H9 (cell line): ENCODE results near the gene SV2A. TPM values are rescaled to one million over a fixed set of nuclear protein-coding genes. Genes with fewer than 3 reads are reported as not detected.
"Not testable (repeated sequence)": the region's sequence is repeated elsewhere in the genome, so short reads cannot be mapped to it uniquely, and the experiment has no call there.

Experiments used
- DNase-seq: peaks from one replicate; pipeline ENCODE4 v3.0.0-alpha.2; 2017
- H2AFZ ChIP-seq: one replicate; pipeline ENCODE4 v1.6.1; 2013; ENCODE audit warnings: mild to moderate bottlenecking, low read length, control low read depth, moderate library complexity
- H2AK5ac ChIP-seq: 2 replicates; pipeline ENCODE4 v1.6.1; 2013; ENCODE audit warnings: low read length, control low read depth, mixed read lengths; ENCODE audit not compliant: insufficient read length
- H2BK120ac ChIP-seq: one replicate; pipeline ENCODE4 v1.6.1; 2013; ENCODE audit warnings: low read depth, mild to moderate bottlenecking, low read length, control low read depth, inconsistent platforms; ENCODE audit not compliant: poor library complexity, severe bottlenecking
- H2BK12ac ChIP-seq: 2 replicates; pipeline ENCODE4 v1.6.1; 2013; ENCODE audit warnings: low read length, control low read depth, mixed read lengths, low read depth; ENCODE audit not compliant: insufficient read length
- H2BK15ac ChIP-seq: 2 replicates; pipeline ENCODE4 v1.6.1; 2013; ENCODE audit warnings: low read depth, low read length, control low read depth
- H2BK20ac ChIP-seq: one replicate; pipeline ENCODE4 v1.6.1; 2013; ENCODE audit warnings: low read depth, mild to moderate bottlenecking, low read length, control low read depth, inconsistent platforms; ENCODE audit not compliant: poor library complexity, severe bottlenecking
- H2BK5ac ChIP-seq: 2 replicates; pipeline ENCODE4 v1.6.1; 2013; ENCODE audit warnings: low read length, control low read depth, mixed read lengths; ENCODE audit not compliant: insufficient read length
- H3K14ac ChIP-seq: 2 replicates; pipeline ENCODE4 v1.6.1; 2013; ENCODE audit warnings: low read length, control low read depth; ENCODE audit not compliant: insufficient read depth
- H3K18ac ChIP-seq: 2 replicates; pipeline ENCODE4 v1.6.1; 2013; ENCODE audit warnings: low read depth, mild to moderate bottlenecking, mixed read lengths, low read length, control low read depth; ENCODE audit not compliant: insufficient read length
- H3K23ac ChIP-seq: 2 replicates; pipeline ENCODE4 v1.6.1; 2013; ENCODE audit warnings: low read length, control low read depth, mixed read lengths, low read depth; ENCODE audit not compliant: insufficient read length
- H3K23me2 ChIP-seq: 2 replicates; pipeline ENCODE4 v1.6.1; 2013; ENCODE audit warnings: low read depth, mild to moderate bottlenecking, mixed read lengths, low read length, control low read depth; ENCODE audit not compliant: insufficient read length, poor library complexity, severe bottlenecking
- H3K27ac ChIP-seq: 2 replicates; pipeline ENCODE4 v1.5.1; 2013; ENCODE audit warnings: low read length, control low read depth, mixed read lengths, low read depth; ENCODE audit not compliant: insufficient read length
- H3K27me3 ChIP-seq: 2 replicates; pipeline ENCODE4 v1.6.1; 2013; ENCODE audit warnings: low read length, control low read depth, inconsistent platforms; ENCODE audit not compliant: insufficient read depth
- H3K4ac ChIP-seq: 2 replicates; pipeline ENCODE4 v1.6.1; 2013; ENCODE audit warnings: low read depth, mild to moderate bottlenecking, control low read depth, inconsistent platforms, low read length, moderate library complexity
- H3K4me1 ChIP-seq: 2 replicates; pipeline ENCODE4 v1.6.1; 2013; ENCODE audit warnings: low read length, control low read depth, inconsistent platforms; ENCODE audit not compliant: insufficient read depth
- H3K4me2 ChIP-seq: 2 replicates; pipeline ENCODE4 v1.6.1; 2013; ENCODE audit warnings: low read length, control low read depth, mixed read lengths; ENCODE audit not compliant: insufficient read length, insufficient read depth
- H3K56ac ChIP-seq: 2 replicates; pipeline ENCODE4 v1.6.1; 2013; ENCODE audit warnings: low read depth, mild to moderate bottlenecking, mixed read lengths, low read length, control low read depth; ENCODE audit not compliant: insufficient read length
- H3K79me1 ChIP-seq: 2 replicates; pipeline ENCODE4 v1.6.1; 2013; ENCODE audit warnings: low read depth, mild to moderate bottlenecking, moderate library complexity, low read length, control low read depth, inconsistent platforms; ENCODE audit not compliant: insufficient read depth, poor library complexity, severe bottlenecking
- H3K79me2 ChIP-seq: 2 replicates; pipeline ENCODE4 v1.6.1; 2013; ENCODE audit warnings: low read length, control low read depth, inconsistent platforms; ENCODE audit not compliant: insufficient read depth
- H3K9ac ChIP-seq: 2 replicates; pipeline ENCODE4 v1.6.1; 2013; ENCODE audit warnings: low read length, control low read depth, mixed read lengths; ENCODE audit not compliant: insufficient read length; ENCODE audit errors: extremely low read depth
- H3K9me3 ChIP-seq: one replicate; pipeline ENCODE4 v1.6.1; 2013; ENCODE audit warnings: low read depth, low read length, inconsistent platforms; ENCODE audit not compliant: control insufficient read depth
- H3T11ph ChIP-seq: one replicate; pipeline ENCODE4 v1.6.1; 2013; ENCODE audit warnings: mild to moderate bottlenecking, low read length, control low read depth, inconsistent platforms
- H4K20me1 ChIP-seq: one replicate; pipeline ENCODE4 v1.6.1; 2013; ENCODE audit not compliant: control insufficient read depth, insufficient read length, insufficient read depth
- H4K5ac ChIP-seq: 2 replicates; pipeline ENCODE4 v1.6.1; 2013; ENCODE audit warnings: low read depth, mild to moderate bottlenecking, mixed read lengths, low read length, control low read depth; ENCODE audit not compliant: insufficient read length
- H4K8ac ChIP-seq: replicated peaks from 2 replicates; pipeline ENCODE4 v1.6.1; 2013; ENCODE audit warnings: low read length, control low read depth, mixed read lengths, low read depth; ENCODE audit not compliant: insufficient read length
- H4K91ac ChIP-seq: 2 replicates; pipeline ENCODE4 v1.6.1; 2013; ENCODE audit warnings: low read depth, mild to moderate bottlenecking, moderate library complexity, mixed read lengths, low read length, control low read depth; ENCODE audit not compliant: insufficient read length
- H3K27ac Mint-ChIP-seq, 3 experiments: 2 replicates in 2 of 3; 3 replicates in 1 of 3; pipeline ENCODE4 v1.8.0; 2020 to 2021; ENCODE audit warnings: mixed read lengths in 3 of 3, mild to moderate bottlenecking in 1 of 3, moderate library complexity in 1 of 3
- H3K27me3 Mint-ChIP-seq: 2 replicates; pipeline ENCODE4 v1.8.0; 2021; ENCODE audit warnings: low read depth, mild to moderate bottlenecking, moderate library complexity, mixed read lengths
- H3K36me3 Mint-ChIP-seq, 3 experiments: 2 replicates in 2 of 3; 3 replicates in 1 of 3; pipeline ENCODE4 v1.8.0; 2020 to 2021; ENCODE audit warnings: low read depth in 3 of 3, mixed read lengths in 3 of 3; ENCODE audit not compliant: insufficient read depth in 1 of 3
- H3K4me1 Mint-ChIP-seq, 2 experiments: 2 replicates each; pipeline ENCODE4 v1.8.0; 2020; ENCODE audit warnings: mixed read lengths in 2 of 2
- H3K4me3 Mint-ChIP-seq, 2 experiments: 2 replicates in 1 of 2; 3 replicates in 1 of 2; pipeline ENCODE4 v1.8.0; 2020 to 2021; ENCODE audit warnings: mild to moderate bottlenecking in 2 of 2, mixed read lengths in 2 of 2, moderate library complexity in 1 of 2
- H3K9me3 Mint-ChIP-seq, 2 experiments: 2 replicates in 1 of 2; 3 replicates in 1 of 2; pipeline ENCODE4 v1.8.0; 2020; ENCODE audit warnings: mild to moderate bottlenecking in 2 of 2, mixed read lengths in 2 of 2, moderate library complexity in 1 of 2
- CTCF ChIP-seq: fragments of 200-600 bp; sonication (generic); conservative IDR thresholded peaks from 3 replicates; pipeline ENCODE4 v1.8.0; 2021; ENCODE audit warnings: antibody characterized with exemption, mild to moderate bottlenecking
- WGBS: extraction: QIAGEN DNeasy Blood & Tissue Kit; methylation state at CpG from one replicate; pipeline ENCODE4 v1.1.7; 2013; ENCODE audit warnings: missing lambda C conversion rate, low lambda C conversion rate, mixed read lengths; ENCODE audit not compliant: insufficient read length; ENCODE audit errors: extremely low coverage; 5-methylcytosine and 5-hydroxymethylcytosine counted together
- total RNA-seq: library from RNA; stranded (reverse); gene quantifications from 2 replicates; pipeline ENCODE4 v1.2.1, GENCODE V29; 2021

The SV2A gene
- total RNA-seq, 1 experiment from 2014 or later = 42.4 TPM

- Histone ChIP-seq H3K18ac (peak overlapping the region; percentile 92), H3K23me2 (peaks cover 24% of the 10 kb centered on the region), H3K4me1 (peaks cover 3% of the 10 kb centered on the region; the same call in 1 of the 2 replicates), H3K27ac (peak overlapping the region; percentile 98), H2BK15ac (no peak overlapping the region), H3K27me3 (no peaks in the 10 kb centered on the region), H2AK5ac (no peak overlapping the region), H4K91ac (no peak overlapping the region), H2BK5ac (peak overlapping the region; percentile 74), H4K20me1 (no peaks in the 10 kb centered on the region), H3K4me2 (peak overlapping the region; percentile 98), H3K79me2 (no peaks in the 10 kb centered on the region), H3K9ac (peak overlapping the region; percentile 99), H2BK120ac (no peak overlapping the region), H2BK20ac (no peak overlapping the region), H2AFZ (no peak overlapping the region), H3K79me1 (no peaks in the 10 kb centered on the region), H3K56ac (peak overlapping the region; percentile 80), H4K5ac (peak overlapping the region; percentile 75), H3K23ac (no peak overlapping the region), H3K14ac (peak overlapping the region; percentile 98), H3K4ac (no peak overlapping the region; the same call in 1 of the 2 replicates), H2BK12ac (peak overlapping the region; percentile 8), H3T11ph (peak overlapping the region; percentile 10), H4K8ac (no peak overlapping the region), H3K9me3 (no peaks in the 10 kb centered on the region)
- TF ChIP-seq CTCF = no peak
- peak; percentile 91 for DNase-seq
- no peaks in the 10 kb centered on the region for H3K9me3 Mint-ChIP-seq
- H3K27ac Mint-ChIP-seq = no peak overlapping the region; a peak in 1 of 7 replicates
- no peaks in the 10 kb centered on the region for H3K27me3 Mint-ChIP-seq
- H3K4me3 Mint-ChIP-seq = no peak overlapping the region
- no peaks in the 10 kb centered on the region for H3K36me3 Mint-ChIP-seq
- no CpG with 5 or more reads among the region's 46 CpGs for WGBS
- H3K4me1 Mint-ChIP-seq = peaks cover 4 to 7% of the 10 kb centered on the region in 2 experiments; a peak in 3 of 4 replicates
These were observed 30.0 kb downstream of the SV2A start for GRCh38 chr1:149887456-149888246.

GRCh38 chr1:149887196-149887455 is 30.5 kb downstream of the SV2A start:
- peak overlapping the region; percentile 6 for H2BK5ac ChIP-seq
- not testable (repeated sequence) for H3K27me3 Mint-ChIP-seq, H3K36me3 Mint-ChIP-seq

More at GRCh38 chr1:149887196-149887455, 30.5 kb downstream of the SV2A start:
- not testable (repeated sequence) for H4K5ac ChIP-seq, H3K23ac ChIP-seq, H3K27ac Mint-ChIP-seq, H2BK20ac ChIP-seq, H2BK15ac ChIP-seq, H2AFZ ChIP-seq, DNase-seq, H2AK5ac ChIP-seq, H3K4me1 Mint-ChIP-seq, H3K9me3 Mint-ChIP-seq, H3K79me1 ChIP-seq, H3K4ac ChIP-seq, H3K27me3 ChIP-seq, H3K9me3 ChIP-seq, H4K20me1 ChIP-seq, H3K4me3 Mint-ChIP-seq, H4K91ac ChIP-seq, H3K79me2 ChIP-seq, H3K4me1 ChIP-seq, H4K8ac ChIP-seq, H2BK12ac ChIP-seq, H2BK120ac ChIP-seq
- Histone ChIP-seq H3T11ph (peak overlapping the region; percentile 10), H3K4me2 (peak overlapping the region; percentile 98), H3K18ac (peak overlapping the region; percentile 92), H3K56ac (peak overlapping the region; percentile 80), H3K27ac (peak overlapping the region; percentile 98), H3K14ac (peak overlapping the region; percentile 98; the same call in 1 of the 2 replicates), H3K9ac (peak overlapping the region; percentile 99), H3K23me2 (peaks cover 24% of the 10 kb centered on the region)
- no CpG with 5 or more reads among the region's 13 CpGs for WGBS
